ENCODE measurements around the gene NAA11.

DNA sequence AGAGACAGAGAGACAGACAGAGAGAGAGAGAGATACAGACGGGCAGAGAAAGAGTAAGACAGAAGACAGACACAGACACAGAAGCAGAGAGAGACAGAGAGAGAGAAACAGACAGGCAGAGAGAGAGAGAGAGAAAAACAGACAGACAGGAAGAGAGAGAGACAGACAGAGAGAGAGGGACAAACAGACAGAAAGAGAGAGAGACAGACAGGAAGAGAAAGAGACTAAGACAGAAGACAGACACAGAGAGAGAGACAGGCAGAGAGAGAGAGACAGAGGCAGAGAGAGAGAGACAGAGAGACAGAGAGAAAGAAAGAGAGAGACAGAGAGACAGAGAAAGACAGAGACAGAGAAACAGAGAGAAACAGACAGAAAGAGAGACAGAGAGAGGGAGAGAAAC, 27.2 kb upstream of the NAA11 start:
- TF ChIP-seq, protein P1, sequence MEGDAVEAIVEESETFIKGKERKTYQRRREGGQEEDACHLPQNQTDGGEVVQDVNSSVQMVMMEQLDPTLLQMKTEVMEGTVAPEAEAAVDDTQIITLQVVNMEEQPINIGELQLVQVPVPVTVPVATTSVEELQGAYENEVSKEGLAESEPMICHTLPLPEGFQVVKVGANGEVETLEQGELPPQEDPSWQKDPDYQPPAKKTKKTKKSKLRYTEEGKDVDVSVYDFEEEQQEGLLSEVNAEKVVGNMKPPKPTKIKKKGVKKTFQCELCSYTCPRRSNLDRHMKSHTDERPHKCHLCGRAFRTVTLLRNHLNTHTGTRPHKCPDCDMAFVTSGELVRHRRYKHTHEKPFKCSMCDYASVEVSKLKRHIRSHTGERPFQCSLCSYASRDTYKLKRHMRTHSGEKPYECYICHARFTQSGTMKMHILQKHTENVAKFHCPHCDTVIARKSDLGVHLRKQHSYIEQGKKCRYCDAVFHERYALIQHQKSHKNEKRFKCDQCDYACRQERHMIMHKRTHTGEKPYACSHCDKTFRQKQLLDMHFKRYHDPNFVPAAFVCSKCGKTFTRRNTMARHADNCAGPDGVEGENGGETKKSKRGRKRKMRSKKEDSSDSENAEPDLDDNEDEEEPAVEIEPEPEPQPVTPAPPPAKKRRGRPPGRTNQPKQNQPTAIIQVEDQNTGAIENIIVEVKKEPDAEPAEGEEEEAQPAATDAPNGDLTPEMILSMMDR (IDR thresholded peaks at IDR 0.05): no peak
- TF ChIP-seq POLR2A (IDR thresholded peaks at IDR 0.05) (no peak), POLR2AphosphoS5 (IDR thresholded peaks at IDR 0.05) (no peak)

Measured in prostate gland (tissue), 2 donors.